Panc1 (cell line): ENCODE measurements around the gene PTPRK.

ENCODE experiments used
- CTCF ChIP-seq: fragments of 450-650 bp; IDR thresholded peaks from 2 replicates; pipeline ENCODE4 v1.5.1; 2017; ENCODE audit warnings: mild to moderate bottlenecking
- POLR2AphosphoS5 ChIP-seq: IDR thresholded peaks from 2 replicates; pipeline ENCODE4 v1.6.1; 2012; ENCODE audit warnings: mild to moderate bottlenecking, low read depth, low read length, moderate library complexity
- SIN3A ChIP-seq: IDR thresholded peaks from 2 replicates; pipeline ENCODE4 v1.6.1; 2012; ENCODE audit warnings: low read depth, mild to moderate bottlenecking, low read length, moderate library complexity, borderline replicate concordance; ENCODE audit not compliant: insufficient read depth

DNA sequence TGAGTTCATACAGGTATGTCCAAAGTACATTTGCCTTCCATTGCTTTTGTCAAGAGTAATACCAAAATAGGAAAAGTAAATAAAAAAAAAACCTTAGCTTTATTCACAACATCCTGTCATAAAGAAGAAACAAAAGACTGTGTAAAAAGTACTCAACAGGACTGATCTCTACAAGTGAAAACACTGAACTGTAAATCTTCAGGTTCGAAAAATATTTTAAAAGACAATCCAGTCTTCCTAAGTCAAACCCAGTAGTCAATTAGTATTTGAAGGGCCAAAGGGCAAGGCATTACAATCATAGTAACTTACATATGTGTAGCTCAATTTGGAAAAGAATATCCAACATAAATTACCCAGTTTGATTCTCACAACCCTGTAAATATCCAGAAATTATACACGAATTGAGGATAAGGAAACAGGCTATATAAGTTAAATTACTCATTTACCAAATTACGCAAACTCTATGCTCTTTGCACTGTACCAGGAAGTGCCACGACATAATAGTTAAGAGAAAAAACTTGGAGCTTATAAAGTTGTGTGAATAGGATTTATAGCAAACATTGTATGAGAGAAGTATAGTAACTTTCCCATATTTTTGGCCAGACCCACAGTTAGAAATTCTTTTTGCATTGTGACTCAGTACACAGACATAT lies 21.2 kb downstream of the PTPRK start:
- TF ChIP-seq CTCF (no peak), POLR2AphosphoS5 (no peak), SIN3A (no peak)
